Stimulated activated naive CD8-positive, alpha-beta T cell treated with anti-CD3 and anti-CD28 coated beads, Interleukin-15, Interleukin-2, amounts not matched to agents 100 U/mL and 50 U/mL, for 24 hours (primary cell): ENCODE measurements around the gene RWDD3.
A peak's percentile ranks its signal among the peaks of the same experiment; 100 is the strongest.

ENCODE experiments used
- ATAC-seq: fragments of 150-1000 bp; cut with Tn5 transposase; one replicate; pipeline ENCODE4 v1.10.0; 2021
- DNase-seq: peaks from one replicate; pipeline ENCODE4 v3.0.0; 2021

The RWDD3 gene, protein sequence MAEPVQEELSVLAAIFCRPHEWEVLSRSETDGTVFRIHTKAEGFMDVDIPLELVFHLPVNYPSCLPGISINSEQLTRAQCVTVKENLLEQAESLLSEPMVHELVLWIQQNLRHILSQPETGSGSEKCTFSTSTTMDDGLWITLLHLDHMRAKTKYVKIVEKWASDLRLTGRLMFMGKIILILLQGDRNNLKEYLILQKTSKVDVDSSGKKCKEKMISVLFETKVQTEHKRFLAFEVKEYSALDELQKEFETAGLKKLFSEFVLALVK

DNA sequence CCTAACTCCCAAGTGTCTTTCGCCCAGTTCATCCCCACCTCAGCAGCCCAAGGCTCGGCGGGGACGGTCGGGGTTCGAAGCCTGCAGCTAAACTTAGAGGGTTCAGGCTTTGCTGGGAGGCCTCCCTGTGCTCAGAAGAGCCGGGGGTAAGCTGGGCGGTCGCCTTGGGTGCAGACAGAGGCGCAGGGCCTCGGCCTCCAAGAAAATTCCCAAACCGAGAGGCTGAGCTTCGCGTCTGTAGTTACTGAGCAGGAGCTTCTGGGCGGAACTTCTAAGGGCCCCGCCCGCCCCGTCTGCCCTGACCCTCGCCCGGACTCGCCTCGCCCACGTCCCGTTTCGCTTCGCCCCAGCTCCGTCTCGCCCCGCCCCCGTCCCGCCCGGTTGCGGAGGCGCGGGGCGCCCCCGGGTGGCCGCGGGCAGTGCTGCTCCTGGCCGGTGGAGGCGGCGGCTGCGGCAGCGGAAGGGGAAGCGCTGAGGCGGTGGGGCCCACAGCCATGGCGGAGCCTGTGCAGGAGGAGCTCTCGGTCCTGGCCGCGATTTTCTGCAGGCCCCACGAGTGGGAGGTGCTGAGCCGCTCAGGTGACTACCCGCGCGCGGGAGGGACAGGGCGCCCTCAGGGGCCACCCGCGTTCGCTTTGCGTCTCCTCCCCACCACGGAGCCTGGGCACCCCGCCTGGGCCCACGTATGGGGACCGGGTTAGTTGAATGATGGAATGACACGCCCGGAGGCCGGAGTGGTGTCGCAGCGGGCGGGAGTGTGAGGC is at the start of gene RWDD3:
TSS of gene RWDD3 (plus strand) at position 474 of the 764 bp plus-strand sequence. CDS start at position 495, 21 bp downstream.
- ATAC-seq: peak; percentile 97
- peak; percentile 95 for DNase-seq

- ATAC-seq: no peak
- no peak for DNase-seq
These were observed 47.9 kb upstream of the RWDD3 start for GRCh38 chr1:95186149-95186548.

GRCh38 chr1:95193591-95193990 is 40.4 kb upstream of the RWDD3 start:
- ATAC-seq: no peak
- no peak for DNase-seq

DNA sequence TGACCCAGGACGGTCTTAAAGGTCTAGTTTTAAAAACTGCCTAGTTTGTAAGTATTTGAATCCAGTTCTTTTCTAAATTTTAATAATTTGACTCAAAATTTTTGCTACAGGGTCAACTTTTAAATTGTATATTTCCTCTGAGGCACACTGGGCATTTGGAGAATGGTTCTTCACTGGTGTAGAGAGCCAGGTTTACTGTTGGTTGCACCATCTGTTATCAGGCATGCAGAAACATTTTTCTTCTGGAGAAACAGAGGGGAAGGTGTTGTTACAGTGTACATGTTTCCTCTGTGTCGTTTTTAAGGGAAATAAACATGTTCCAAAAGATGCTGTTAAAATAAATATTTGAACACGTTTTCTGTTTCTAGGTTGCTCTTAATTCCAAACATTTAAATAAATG is 39.0 kb upstream of the RWDD3 start:
- no peak for DNase-seq
- ATAC-seq: no peak

GRCh38 chr1:95196017-95196416 is 38.0 kb upstream of the RWDD3 start:
- DNase-seq: no peak
- ATAC-seq: no peak

DNA sequence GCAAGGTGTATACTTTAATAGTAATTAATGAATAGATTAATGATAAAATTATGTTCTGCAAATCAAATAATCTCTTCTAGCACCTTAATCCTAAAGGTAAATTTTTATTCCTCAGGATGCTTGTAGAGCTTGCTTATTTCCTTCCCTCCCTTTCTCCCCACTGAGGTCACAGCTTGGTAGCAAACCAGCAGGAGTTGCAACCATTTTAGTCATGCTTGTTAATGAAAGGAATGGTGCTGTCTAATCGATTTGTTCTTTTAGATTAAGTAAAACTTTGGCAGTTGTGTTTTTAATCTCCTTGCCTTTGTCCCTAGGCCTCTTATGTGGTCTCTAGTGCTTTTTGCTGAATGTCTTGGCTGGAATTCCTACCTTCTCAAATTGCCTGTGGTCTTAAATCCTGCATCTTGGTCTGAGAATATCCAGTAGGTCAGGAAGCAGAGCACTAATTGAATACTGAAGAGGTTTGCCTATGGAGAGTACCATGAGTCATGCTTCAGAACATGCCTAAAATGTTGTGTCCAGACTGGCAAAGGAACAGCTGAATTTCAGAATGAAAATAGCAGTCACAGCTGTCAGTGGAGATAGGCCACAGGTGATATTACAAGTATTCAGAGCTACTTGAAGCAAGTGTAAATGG is 36.3 kb upstream of the RWDD3 start:
- ATAC-seq (no peak), DNase-seq (no peak)

GRCh38 chr1:95201905-95202304 is 32.1 kb upstream of the RWDD3 start:
- ATAC-seq: no peak
- no peak for DNase-seq

GRCh38 chr1:95203908-95204437 is 30.0 kb upstream of the RWDD3 start:
- ATAC-seq (no peak), DNase-seq (no peak)

GRCh38 chr1:95206514-95206913 is 27.5 kb upstream of the RWDD3 start:
- ATAC-seq (no peak), DNase-seq (no peak)

- no peak for ATAC-seq
- DNase-seq: no peak
These were observed 26.6 kb upstream of the RWDD3 start for GRCh38 chr1:95207223-95207935.

- no peak for ATAC-seq
- no peak for DNase-seq
These were observed 25.1 kb upstream of the RWDD3 start for GRCh38 chr1:95208876-95209275.

DNA sequence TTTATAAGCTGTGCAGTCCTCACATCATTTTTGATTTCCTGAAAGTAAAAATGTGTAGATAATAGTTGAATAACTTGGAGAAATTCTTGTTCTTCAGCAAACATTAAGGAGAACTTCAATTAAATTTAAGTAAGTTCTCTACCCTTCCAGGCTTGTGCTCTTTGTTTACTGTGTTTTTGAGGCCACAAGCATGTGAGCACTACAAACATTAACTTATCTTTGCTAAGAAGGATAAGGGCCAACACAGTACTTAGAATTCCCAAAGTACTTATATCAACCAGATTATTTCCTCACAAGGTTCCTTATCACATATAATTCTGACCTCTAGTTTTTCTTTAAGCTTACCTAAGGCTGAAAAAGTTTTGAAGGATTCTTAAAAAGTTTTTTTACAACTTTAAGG is 24.7 kb upstream of the RWDD3 start:
- ATAC-seq (no peak), DNase-seq (no peak)

DNA sequence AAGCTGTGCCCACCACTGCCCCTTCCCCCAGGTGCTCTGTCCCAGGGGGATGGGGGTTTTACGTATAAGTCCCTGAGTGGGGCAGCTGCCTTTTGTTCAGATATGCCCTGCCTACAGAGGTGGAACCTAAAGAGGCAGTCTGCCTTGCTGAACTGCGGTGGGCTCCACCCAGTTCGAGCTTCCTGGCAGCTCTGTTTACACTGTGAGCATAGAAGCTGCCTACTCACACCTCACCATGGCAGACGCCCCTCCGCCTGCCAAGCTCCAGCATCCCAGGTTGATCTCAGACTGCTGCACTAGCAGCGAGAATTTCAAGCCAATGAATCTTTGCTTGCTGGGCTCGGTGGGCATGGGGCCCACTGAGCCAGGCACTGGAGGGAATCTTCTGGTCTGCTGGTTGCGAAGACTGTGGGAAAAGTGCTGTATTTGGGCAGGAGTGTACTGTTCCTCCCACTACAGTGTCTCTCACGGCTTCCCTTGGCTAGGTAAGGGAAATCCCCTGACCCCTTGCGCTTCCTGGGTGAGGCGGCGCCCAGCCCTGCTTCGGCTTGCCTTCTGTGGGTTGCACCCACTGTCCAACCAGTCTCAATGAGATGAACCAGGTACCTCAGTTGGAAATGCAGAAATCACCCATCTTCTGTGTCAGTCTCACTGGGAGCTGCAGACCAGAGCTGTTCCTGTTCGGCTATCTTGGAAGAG is 17.6 kb upstream of the RWDD3 start:
- ATAC-seq (no peak), DNase-seq (no peak)

GRCh38 chr1:95217371-95217770 is 16.6 kb upstream of the RWDD3 start:
- ATAC-seq (no peak), DNase-seq (no peak)

DNA sequence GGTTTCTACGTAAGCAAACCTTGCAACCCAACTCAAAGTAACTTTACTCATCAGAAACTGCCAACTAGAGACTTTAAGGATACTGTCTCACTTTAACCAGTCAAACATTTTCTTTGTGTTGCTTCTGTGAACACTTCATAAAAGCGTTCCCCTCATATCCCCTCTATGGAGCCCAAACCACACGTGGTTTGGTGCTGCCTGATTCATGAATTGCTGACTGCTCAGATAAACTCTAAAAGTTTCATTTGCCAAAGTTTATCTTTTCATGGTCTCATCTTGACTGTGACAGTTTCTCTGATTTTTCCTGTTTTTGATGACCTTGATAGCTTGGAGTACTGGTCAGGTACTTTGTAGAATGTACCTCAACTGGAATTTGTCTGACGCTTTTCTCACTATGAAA is 14.6 kb upstream of the RWDD3 start:
- no peak for DNase-seq
- ATAC-seq: no peak

DNA sequence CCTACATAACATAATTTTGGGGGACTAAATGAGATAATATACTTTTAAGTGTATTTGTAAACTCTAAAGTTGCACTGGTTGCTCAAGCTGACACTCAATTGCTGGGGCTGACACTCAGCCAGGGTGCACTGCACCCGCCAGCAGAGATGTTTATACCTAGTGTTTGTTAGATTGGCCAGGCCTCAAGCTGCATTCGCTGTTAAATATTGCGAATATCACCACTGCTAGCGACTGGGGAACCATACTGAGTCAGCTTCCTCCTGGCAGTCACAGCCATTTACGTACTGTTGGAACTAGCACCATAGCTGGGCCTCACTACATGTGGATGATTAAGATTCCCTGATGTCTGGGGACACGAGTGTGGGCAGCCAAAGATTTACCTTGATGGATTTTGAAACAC is 12.7 kb upstream of the RWDD3 start:
- ATAC-seq (no peak), DNase-seq (no peak)

DNA sequence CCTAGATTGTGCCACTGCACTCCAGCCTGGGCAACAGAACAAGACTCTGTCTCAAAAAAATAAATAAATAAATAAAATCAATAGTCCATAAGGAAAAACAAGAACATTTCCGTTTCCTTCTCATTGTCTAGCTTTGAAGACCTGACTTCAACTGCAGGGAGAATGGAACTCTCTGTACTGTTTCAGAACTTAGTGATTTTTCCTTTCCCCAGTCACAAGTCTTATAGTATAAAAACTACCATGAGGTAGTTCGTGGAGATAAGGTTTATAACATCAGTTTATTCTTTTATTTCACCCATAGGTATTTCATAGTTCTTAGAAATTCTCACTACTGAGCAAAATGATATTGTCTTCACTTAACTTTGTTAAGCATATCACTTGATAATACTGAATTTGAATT is 11.4 kb upstream of the RWDD3 start:
- DNase-seq: no peak
- ATAC-seq: no peak

DNA sequence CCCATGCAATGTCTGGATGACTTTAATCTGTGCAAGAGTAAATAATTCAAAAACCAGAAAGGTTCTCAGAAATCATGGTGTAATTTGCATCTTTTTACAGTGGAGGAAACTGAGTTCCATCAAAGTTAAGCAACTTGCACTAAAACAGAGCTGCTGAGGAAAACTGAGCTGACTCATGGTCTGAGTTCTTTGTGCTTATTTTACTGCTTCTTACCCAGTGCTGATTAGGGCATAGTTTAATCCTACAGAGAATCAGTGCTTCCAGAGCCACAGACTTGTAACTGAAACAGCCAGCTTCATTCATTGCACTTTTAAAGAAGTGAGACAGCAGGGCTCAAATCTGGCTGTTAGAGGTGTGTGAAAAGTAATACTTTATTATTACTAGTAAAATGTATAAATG is 10.9 kb upstream of the RWDD3 start:
- ATAC-seq: no peak

DNA sequence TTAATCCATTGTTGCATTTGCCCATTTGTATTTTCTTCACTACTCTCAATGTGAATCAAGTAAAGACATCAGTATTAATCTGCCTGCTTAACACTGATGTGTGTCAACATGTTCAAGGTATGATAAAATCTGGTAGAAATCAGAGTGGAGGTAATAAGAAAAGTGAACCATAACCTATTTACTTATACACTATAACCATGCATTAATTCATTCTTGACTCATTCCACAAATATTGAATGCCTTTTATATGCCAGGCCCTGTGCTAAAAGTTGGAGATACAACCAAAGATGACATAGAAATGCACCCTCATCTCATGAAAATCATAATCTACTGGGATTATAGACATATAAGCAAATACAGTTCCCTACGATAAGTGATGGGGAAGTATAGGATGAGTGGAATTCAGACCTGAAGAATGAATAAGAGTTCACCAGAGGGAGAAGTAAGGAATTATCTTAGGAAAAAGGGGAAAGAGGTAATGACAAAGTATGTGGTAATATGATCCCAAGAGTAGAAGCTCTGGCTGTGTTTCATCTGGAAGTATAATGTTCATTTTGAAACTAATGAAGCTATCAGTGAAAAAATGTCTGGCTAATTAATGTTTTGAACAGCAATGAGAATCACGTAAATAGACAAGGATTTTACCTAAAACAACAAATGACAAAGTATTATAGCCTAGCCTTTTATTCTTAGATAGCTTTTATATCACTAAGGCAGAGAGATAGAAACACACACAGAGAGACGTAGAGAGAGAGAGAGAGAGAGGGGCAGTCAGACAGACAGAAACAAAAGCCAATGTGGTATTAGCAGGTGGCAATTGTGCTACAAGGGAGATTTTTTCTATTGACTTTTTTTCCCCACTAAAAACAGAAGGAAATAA is 7.0 kb upstream of the RWDD3 start:
- no peak for DNase-seq
- ATAC-seq: no peak

More for the DNA sequence above, 10.9 kb upstream of the RWDD3 start:
- no peak for DNase-seq

DNA sequence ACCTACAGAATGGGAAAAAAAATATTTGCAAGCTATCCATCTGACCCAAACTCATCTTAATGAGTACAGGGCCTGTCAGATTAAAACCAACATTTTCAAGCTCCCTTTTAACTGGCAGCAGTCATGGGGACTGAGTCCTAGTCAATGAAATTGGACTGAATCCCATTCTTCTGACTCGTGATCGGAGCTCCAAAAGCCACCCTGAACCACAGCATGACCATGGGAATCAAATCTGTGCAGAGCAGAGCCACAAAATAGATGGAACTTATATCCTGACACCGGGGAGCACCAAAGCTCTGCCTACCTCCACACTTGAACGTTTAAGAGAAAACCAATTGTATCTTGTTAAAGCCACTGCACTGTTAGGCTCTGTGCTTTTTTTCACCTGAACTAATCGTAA is 5.0 kb upstream of the RWDD3 start:
- no peak for DNase-seq
- ATAC-seq: no peak

GRCh38 chr1:95229706-95230105 is 4.3 kb upstream of the RWDD3 start:
- no peak for ATAC-seq
- no peak for DNase-seq
